ENCODE data around the gene GRK3. TPM values are rescaled to one million over a fixed set of nuclear protein-coding genes. Genes with fewer than 3 reads are reported as not detected.

The GRK3 gene
- total RNA-seq, 1 donor from 2014 or later, result 30.1 TPM

GRCh38 chr22:25775531-25775930, 211.1 kb downstream of the GRK3 start:
- Mint-ChIP-seq H3K27ac (no peak overlapping the region), H3K4me3 (no peak overlapping the region), H3K4me1 (peaks cover 16% of the 10 kb centered on the region), H3K36me3 (ENCODE audit: low read depth) (peaks cover 4% of the 10 kb centered on the region), H3K27me3 (no peaks in the 10 kb centered on the region), H3K9me3 (peaks cover 6% of the 10 kb centered on the region)
- intact Hi-C loops (cut with micrococcal nuclease), result no loop called here
- no peak for DNase-seq

GRCh38 chr22:25777411-25777810, 212.9 kb downstream of the GRK3 start:
- no peak overlapping the region for H3K4me3 Mint-ChIP-seq
- H3K4me1 Mint-ChIP-seq, result peaks cover 12% of the 10 kb centered on the region
- H3K9me3 Mint-ChIP-seq, result no peaks in the 10 kb centered on the region
- no peak overlapping the region for H3K27ac Mint-ChIP-seq
- H3K36me3 Mint-ChIP-seq (ENCODE audit: low read depth), result peaks cover 2% of the 10 kb centered on the region
- intact Hi-C loops (cut with micrococcal nuclease), result no loop called here
- DNase-seq, result no peak
- H3K27me3 Mint-ChIP-seq, result no peaks in the 10 kb centered on the region

- Mint-ChIP-seq H3K27me3 (no peaks in the 10 kb centered on the region), H3K27ac (no peak overlapping the region), H3K36me3 (ENCODE audit: low read depth) (peaks cover 2% of the 10 kb centered on the region), H3K4me3 (no peak overlapping the region), H3K9me3 (no peaks in the 10 kb centered on the region), H3K4me1 (peaks cover 7% of the 10 kb centered on the region)
- DNase-seq, result peak; percentile 78
- intact Hi-C loops (cut with micrococcal nuclease), result no loop called here
These were observed 213.4 kb downstream of the GRK3 start for GRCh38 chr22:25777870-25778269.

Other genes with a start within 250 kb of the GRK3 start
- gene MYO18B, start 177.5 kb downstream of the GRK3 start, total RNA-seq, result 0.40 and 0.49 TPM in 2 replicates

All from activated CD4-positive, alpha-beta T cell treated with anti-CD3 and anti-CD28 coated beads, Interleukin-2, amount 10 ng/mL, durations not matched to agents 24 days and 14 days (primary cell).